ENCODE results near the gene HEATR5B. TPM values are rescaled to one million over a fixed set of nuclear protein-coding genes. Genes with fewer than 3 reads are reported as not detected.

HEATR5B gene
- total and polyA plus RNA-seq, 2 experiments from 2014 or later: 5.5 to 12.1 TPM

DNA sequence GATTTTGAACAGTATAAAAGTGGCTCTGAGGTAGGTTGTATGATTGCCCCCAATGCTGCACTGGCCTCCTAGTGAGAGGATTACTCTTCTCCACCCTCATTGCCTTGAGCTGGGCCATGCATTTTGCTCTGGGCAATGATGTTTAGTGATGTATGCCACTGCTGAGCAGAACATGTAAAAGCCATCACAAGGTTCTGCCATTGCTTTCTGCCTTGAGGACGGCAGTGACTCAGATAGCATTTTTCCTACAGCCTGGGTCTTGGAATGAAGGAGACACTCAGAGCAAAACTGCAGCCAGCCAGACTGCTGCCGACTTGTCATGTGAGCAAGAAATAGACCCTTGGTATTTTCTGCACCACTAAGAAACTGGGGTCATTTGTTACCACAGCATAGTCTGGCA, 27.8 kb upstream of the HEATR5B start:
- no peaks in the 10 kb centered on the region for H3K27me3 ChIP-seq
- no peaks in the 10 kb centered on the region for H3K4me1 ChIP-seq (ENCODE audit: low read depth)
- peaks cover 12% of the 10 kb centered on the region for H3K36me3 ChIP-seq
- no peak overlapping the region for H3K27ac ChIP-seq
- H3K4me3 ChIP-seq: no peak overlapping the region
- TF ChIP-seq, protein P1, sequence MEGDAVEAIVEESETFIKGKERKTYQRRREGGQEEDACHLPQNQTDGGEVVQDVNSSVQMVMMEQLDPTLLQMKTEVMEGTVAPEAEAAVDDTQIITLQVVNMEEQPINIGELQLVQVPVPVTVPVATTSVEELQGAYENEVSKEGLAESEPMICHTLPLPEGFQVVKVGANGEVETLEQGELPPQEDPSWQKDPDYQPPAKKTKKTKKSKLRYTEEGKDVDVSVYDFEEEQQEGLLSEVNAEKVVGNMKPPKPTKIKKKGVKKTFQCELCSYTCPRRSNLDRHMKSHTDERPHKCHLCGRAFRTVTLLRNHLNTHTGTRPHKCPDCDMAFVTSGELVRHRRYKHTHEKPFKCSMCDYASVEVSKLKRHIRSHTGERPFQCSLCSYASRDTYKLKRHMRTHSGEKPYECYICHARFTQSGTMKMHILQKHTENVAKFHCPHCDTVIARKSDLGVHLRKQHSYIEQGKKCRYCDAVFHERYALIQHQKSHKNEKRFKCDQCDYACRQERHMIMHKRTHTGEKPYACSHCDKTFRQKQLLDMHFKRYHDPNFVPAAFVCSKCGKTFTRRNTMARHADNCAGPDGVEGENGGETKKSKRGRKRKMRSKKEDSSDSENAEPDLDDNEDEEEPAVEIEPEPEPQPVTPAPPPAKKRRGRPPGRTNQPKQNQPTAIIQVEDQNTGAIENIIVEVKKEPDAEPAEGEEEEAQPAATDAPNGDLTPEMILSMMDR (IDR thresholded peaks at IDR 0.05; ENCODE audit: low read depth, low read length): no peak
- no peak for DNase-seq (ENCODE audit: low read depth in 1 of 2, low spot score in 1 of 2)
- H3K9me3 ChIP-seq (ENCODE audit: low read depth): no peaks in the 10 kb centered on the region

DNA sequence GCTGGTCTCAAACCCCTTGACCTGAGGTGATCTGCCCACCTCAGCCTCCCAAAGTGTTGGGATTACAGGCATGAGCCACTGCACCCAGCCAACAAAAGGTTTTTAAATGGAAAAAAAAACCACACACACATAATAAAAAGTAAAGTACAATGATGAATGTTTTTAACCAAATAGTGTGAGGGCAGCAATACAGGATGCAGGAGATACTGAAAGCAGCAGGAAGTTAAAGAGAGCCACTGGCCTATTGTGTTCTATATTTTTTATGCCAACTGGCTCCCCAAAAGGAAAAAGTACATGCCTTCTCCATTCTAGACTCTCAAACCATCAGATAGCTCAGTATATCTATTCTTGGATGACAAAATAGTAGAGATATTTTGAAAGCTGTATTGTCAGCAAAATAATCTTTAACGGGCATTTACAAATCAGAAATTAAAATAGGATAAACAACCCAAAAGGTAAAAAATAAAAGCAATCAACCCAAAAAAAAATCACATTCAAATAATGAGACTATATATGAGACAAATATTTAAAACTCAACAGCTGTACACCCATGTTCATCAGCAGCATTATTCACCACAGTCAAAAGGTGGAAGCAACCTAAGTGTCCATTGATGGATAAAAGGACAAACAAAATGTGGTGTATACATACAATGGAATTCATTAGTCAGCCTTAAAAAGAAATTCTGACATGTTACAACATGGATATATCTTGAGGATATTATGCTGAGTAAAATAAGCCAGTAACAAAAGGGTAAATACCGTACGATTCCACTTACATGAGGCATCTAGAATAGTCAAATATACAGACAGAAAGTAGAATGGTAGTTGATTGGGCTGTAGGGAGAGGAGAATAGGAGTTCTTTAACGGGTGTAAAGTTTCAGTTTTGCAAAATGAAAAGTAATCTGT, 26.4 kb upstream of the HEATR5B start:
- Histone ChIP-seq H3K27ac (no peak overlapping the region), H3K4me1 (ENCODE audit: low read depth) (no peaks in the 10 kb centered on the region), H3K36me3 (peaks cover 18% of the 10 kb centered on the region), H3K27me3 (no peaks in the 10 kb centered on the region), H3K9me3 (ENCODE audit: low read depth) (no peaks in the 10 kb centered on the region), H3K4me3 (no peak overlapping the region)
- DNase-seq (ENCODE audit: low read depth in 1 of 2, low spot score in 1 of 2): no peak
- TF ChIP-seq, protein P1 (IDR thresholded peaks at IDR 0.05; ENCODE audit: low read depth, low read length): no peak

DNA sequence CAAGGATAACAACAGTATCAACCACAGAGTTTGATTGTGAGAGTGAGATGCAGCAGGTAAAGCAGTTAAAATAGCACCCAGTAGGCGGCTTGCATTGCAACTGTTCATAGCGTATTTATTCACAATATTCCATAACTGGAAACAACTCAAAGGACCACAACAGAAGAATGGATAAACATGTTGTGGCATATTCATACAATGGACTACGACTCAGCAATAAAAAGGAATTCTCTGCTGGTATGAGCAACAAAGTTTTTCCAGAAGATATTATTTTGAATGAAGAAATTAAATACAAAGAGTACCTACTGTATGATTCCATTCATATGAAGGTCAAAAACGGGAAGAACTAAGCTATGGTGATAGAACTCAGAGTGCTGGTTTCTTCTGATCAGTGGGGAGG, 25.4 kb upstream of the HEATR5B start:
- no peak overlapping the region for H3K4me3 ChIP-seq
- peaks cover 18% of the 10 kb centered on the region for H3K36me3 ChIP-seq
- DNase-seq (ENCODE audit: low read depth in 1 of 2, low spot score in 1 of 2): no peak
- H3K27ac ChIP-seq: no peak overlapping the region
- TF ChIP-seq, protein P1 (IDR thresholded peaks at IDR 0.05; ENCODE audit: low read depth, low read length): no peak
- H3K9me3 ChIP-seq (ENCODE audit: low read depth): no peaks in the 10 kb centered on the region
- H3K27me3 ChIP-seq: no peaks in the 10 kb centered on the region
- H3K4me1 ChIP-seq (ENCODE audit: low read depth): no peaks in the 10 kb centered on the region

DNA sequence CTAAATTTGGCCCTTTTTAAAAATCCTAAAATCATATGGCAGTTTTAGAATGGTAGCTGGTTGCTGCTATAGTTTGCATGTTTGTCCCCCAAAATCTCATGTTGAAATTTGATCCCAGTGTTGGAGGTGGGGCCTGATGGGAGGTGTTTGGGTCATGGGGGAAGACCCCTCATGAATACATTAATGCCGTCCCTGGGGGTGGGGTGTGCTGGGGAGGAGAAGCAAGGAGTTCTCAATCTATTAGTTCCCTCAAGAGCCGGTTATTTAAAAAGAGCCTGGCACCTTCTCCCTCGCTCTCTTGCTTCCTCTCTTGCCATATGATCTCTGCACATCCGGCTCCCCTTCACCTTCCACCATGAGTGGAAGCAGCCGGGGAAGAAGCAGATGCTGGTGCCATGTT, 21.0 kb upstream of the HEATR5B start:
- no peaks in the 10 kb centered on the region for H3K27me3 ChIP-seq
- H3K4me3 ChIP-seq: no peak overlapping the region
- no peaks in the 10 kb centered on the region for H3K4me1 ChIP-seq (ENCODE audit: low read depth)
- TF ChIP-seq, protein P1 (IDR thresholded peaks at IDR 0.05; ENCODE audit: low read depth, low read length): no peak
- peaks cover 13% of the 10 kb centered on the region for H3K36me3 ChIP-seq
- no peak for DNase-seq (ENCODE audit: low read depth in 1 of 2, low spot score in 1 of 2)
- H3K9me3 ChIP-seq (ENCODE audit: low read depth): no peaks in the 10 kb centered on the region
- H3K27ac ChIP-seq: no peak overlapping the region

DNA sequence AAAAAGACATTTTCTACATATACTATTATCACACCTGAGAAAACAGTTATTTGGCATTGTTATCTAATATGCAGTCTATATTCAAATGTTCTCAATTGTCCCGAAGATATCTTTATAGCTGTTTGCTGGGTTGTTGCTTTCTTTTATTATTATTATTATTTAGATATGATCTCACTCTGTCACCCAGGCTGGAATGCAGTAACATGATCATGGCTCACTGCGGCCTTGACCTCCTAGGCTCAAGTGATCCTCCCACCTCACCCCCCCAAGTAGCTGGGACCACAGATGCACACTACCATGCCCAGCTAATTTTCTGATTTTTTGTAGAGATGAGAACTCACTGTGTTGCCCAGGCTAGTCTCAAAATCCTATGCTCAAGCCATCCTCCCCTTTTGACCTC, 20.0 kb upstream of the HEATR5B start:
- no peak for DNase-seq (ENCODE audit: low read depth in 1 of 2, low spot score in 1 of 2)
- peaks cover 13% of the 10 kb centered on the region for H3K36me3 ChIP-seq
- no peak overlapping the region for H3K4me3 ChIP-seq
- H3K27ac ChIP-seq: no peak overlapping the region
- TF ChIP-seq, protein P1 (IDR thresholded peaks at IDR 0.05; ENCODE audit: low read depth, low read length): no peak
- H3K27me3 ChIP-seq: no peaks in the 10 kb centered on the region
- no peaks in the 10 kb centered on the region for H3K4me1 ChIP-seq (ENCODE audit: low read depth)
- H3K9me3 ChIP-seq (ENCODE audit: low read depth): no peaks in the 10 kb centered on the region
